Prostate gland (tissue), 2 donors: ENCODE data around the gene PZP.

ENCODE experiments used
- CTCF ChIP-seq, 4 experiments: fragments of 200-600 bp in 2 of 4; fragments of 450-650 bp in 2 of 4; sonication (generic) in 2 of 4; IDR thresholded peaks; 1 replicate in 3 of 4; 2 replicates in 1 of 4; pipeline ENCODE4 v1.5.1; 2016 to 2019; ENCODE audit warnings: antibody characterized with exemption in 4 of 4, mild to moderate bottlenecking in 2 of 4, moderate library complexity in 2 of 4
- POLR2A ChIP-seq: fragments of 450-650 bp; IDR thresholded peaks from one replicate; pipeline ENCODE4 v1.6.1; 2016; ENCODE audit warnings: antibody characterized with exemption, mild to moderate bottlenecking
- POLR2AphosphoS5 ChIP-seq: sonication (generic); formaldehyde crosslinking; IDR thresholded peaks from one replicate; pipeline ENCODE4 v1.6.1; 2017; ENCODE audit warnings: antibody characterized with exemption

GRCh38 chr12:9143929-9144729 is 64.1 kb downstream of the PZP start:
- TF ChIP-seq CTCF (IDR thresholded peaks at IDR 0.05) (no peak), POLR2A (no peak), POLR2AphosphoS5 (no peak)
